ENCODE measurements around the gene AP1G2. TPM values are rescaled to one million over a fixed set of nuclear protein-coding genes. Genes with fewer than 3 reads are reported as not detected.

The AP1G2 gene
- total RNA-seq, 3 donors from 2014 or later: 30.9 to 172 (median 149) TPM

DNA sequence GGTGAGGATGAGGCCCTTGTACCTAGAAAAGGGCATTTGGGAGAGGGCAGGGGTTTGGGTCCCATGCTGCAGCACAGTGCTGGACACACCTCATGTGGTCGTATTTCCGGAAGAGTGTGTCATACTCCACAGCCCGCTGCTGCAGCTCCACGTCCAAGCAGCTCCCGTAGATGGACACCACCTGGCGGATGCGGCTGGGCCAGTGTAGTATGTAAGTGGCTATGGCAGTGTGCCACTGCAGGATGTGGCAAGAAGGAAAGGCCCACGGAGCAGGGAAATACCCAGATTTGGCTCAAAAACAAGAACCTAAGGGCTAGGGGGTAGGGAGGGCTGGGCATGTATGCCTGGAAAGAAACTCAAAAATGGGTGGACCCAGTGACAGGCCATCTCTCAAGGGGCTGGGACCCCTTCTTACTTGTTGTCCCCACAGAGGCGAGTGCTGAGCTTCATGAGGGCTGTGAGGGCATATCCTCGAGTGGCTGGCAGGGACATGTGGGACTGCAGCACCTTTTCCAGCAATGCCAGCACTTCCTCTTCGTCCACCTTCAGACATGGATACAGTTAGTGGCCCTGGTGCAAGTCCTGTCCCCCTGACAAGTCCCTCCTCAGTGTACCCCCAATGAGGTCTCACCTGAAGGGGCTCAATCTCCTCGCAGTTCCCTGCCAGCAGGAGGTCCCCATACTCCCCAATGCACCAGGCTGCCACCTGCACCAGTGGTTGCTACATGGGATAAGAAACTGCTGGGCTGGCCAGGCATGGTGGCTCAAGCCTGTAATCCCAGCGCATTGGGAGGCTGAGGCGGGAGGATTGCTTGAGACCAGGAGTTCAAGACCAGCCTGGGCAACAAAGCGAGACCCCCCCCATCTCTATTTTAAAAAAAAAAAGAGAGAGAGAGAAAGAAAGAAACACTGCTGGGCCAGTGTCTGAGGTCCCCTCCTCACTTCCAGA lies 5.4 kb downstream of the AP1G2 start:
- intact Hi-C loops (cut with DNase I; ENCODE audit: low total_unique reads): loop anchor here (5.0 kb wide), 2 partner anchors 85 to 790 kb away; no protein-coding TSS in a partner anchor
- H3K36me3 ChIP-seq: no peaks in the 10 kb centered on the region

DNA sequence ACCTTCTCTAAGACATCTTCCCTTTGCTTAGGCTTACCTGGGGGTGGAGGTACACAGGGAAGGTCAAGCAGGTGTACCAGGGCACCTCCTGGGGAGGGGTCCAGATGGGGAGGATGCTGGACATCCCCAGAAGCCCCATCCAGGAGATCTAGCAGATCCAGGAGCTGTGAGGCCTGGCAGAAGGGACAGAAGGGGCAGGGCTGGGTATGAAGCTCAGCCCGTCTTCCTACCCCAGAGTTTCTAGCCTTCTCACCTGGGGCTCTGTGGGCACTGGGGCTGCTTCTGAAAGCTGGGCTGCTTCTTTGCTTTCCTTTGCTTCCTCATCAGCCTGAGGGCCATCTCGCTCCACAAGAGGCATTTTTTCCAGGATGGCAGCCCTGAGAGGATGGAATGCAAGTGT lies 6.3 kb downstream of the AP1G2 start:
- Histone ChIP-seq H3K9me3 (no peaks in the 10 kb centered on the region), H3K27ac (peak overlapping the region; percentile 63 to 76), H3K36me3 (no peaks in the 10 kb centered on the region), H3K4me3 (no peak overlapping the region), H3K27me3 (no peaks in the 10 kb centered on the region), H3K4me1 (no peaks in the 10 kb centered on the region)
- no peak for DNase-seq (ENCODE audit: low spot score in 2 of 2)
- intact Hi-C loops (cut with DNase I; ENCODE audit: low total_unique reads): loop anchor here (5.0 kb wide), 2 partner anchors 84 to 791 kb away; no protein-coding TSS in a partner anchor
- TF ChIP-seq POLR2A (IDR thresholded peaks at IDR 0.05) (no peak), POLR2AphosphoS5 (IDR thresholded peaks at IDR 0.05) (no peak)
- TF ChIP-seq, protein P1, sequence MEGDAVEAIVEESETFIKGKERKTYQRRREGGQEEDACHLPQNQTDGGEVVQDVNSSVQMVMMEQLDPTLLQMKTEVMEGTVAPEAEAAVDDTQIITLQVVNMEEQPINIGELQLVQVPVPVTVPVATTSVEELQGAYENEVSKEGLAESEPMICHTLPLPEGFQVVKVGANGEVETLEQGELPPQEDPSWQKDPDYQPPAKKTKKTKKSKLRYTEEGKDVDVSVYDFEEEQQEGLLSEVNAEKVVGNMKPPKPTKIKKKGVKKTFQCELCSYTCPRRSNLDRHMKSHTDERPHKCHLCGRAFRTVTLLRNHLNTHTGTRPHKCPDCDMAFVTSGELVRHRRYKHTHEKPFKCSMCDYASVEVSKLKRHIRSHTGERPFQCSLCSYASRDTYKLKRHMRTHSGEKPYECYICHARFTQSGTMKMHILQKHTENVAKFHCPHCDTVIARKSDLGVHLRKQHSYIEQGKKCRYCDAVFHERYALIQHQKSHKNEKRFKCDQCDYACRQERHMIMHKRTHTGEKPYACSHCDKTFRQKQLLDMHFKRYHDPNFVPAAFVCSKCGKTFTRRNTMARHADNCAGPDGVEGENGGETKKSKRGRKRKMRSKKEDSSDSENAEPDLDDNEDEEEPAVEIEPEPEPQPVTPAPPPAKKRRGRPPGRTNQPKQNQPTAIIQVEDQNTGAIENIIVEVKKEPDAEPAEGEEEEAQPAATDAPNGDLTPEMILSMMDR (IDR thresholded peaks at IDR 0.05): no peak

More for the DNA sequence above, 5.4 kb downstream of the AP1G2 start:
- no peaks in the 10 kb centered on the region for H3K27me3 ChIP-seq
- H3K4me1 ChIP-seq: peaks cover 0 to 4% of the 10 kb centered on the region in 2 donors
- peak in 1 of 2 donors; percentile 73 for DNase-seq (ENCODE audit: low spot score in 2 of 2)
- no peak overlapping the region for H3K4me3 ChIP-seq
- peak overlapping the region; percentile 63 to 76 for H3K27ac ChIP-seq
- H3K9me3 ChIP-seq: no peaks in the 10 kb centered on the region
- no peak for TF ChIP-seq POLR2A (IDR thresholded peaks at IDR 0.05)
- TF ChIP-seq, protein P1 (IDR thresholded peaks at IDR 0.05): no peak
- TF ChIP-seq POLR2AphosphoS5 (IDR thresholded peaks at IDR 0.05): no peak

DNA sequence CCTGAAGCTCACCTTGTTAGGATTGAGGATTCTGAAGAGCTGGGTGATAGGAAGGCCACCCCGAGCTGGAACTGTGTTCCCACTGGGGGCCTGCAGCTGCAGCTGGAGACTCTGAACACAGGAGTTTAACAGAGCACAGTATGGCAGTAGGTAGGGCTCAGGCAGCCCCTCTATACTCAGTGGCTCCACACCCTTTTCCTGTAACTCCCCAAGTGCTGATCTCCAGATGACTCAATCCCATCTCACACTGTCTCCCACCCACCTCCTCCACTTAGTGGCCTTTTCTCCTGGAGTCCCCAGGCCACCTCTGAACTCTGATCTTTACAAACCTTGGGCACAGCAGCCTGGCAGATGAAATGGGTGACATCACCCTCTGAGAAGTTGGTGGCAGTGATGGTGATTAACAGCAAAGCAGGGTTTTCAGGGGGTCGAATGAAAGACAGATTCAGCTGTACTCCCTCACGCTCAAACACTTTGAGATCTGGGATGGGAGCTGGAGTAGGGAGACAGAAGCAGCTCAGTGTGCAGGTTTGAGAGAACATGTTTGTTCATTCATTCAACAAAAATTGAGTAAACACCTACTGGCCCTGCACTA lies 7.6 kb downstream of the AP1G2 start:
- TF ChIP-seq POLR2A (IDR thresholded peaks at IDR 0.05): no peak
- TF ChIP-seq, protein P1 (IDR thresholded peaks at IDR 0.05): no peak
- Histone ChIP-seq H3K4me1 (no peaks in the 10 kb centered on the region), H3K36me3 (no peaks in the 10 kb centered on the region), H3K4me3 (no peak overlapping the region), H3K27me3 (no peaks in the 10 kb centered on the region), H3K9me3 (no peaks in the 10 kb centered on the region), H3K27ac (no peak overlapping the region)
- no peak for DNase-seq (ENCODE audit: low spot score in 2 of 2)
- intact Hi-C loops (cut with DNase I; ENCODE audit: low total_unique reads): loop anchor here (5.0 to 10.0 kb wide), 3 partner anchors 83 to 792 kb away; partner anchors contain the start of genes BCL2L2 and PPP1R3E

DNA sequence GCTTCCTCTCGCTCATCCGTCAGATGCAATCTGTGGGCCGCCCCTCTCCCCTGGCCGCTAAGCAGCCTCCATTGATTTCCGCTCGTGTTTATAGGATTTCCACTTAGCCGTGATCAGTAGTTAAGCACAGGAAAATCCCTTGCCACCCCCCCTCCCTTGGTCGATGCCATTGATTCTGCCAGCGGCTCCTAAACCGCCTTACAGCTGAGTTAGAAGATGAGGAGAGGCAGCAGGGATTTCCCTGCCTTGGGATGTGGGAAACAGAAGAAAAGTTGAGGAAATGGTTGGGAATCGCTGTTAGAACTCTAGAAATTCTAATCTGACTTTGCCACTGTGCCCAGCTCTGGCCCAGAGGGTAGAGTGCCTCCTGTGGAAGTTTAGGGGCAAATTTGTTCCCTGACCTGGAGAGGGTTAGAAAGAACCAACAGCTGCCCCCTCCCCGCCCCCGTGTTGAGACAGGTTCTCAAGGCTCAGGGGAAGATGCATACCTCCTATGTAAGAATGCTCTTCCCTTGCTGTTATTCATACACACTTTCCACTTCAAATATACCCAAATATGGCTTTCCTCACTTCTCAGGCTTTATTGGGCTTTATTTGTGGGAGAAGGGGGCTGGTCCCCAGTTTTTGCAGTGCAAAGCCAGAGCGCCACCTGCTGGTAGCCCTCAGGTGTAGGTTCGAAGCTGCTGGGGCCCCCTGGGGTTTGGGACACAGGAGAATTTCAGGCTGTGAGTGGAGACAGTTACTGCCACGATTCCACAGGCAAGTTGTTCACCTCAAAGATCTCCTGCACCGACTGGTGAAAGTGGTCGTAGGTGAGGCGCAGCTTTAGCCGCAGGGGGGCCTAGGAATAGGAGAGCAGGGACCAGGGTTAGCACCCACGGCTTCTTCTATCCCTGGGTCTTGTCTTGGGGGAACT lies 8.3 kb downstream of the AP1G2 start:
- intact Hi-C loops (cut with DNase I; ENCODE audit: low total_unique reads): loop anchor here (10.0 kb wide), 1 partner anchor 254 kb away; the partner anchor contains the start of genes BCL2L2 and PPP1R3E
- Histone ChIP-seq H3K4me1 (no peaks in the 10 kb centered on the region), H3K36me3 (no peaks in the 10 kb centered on the region), H3K27ac (no peak overlapping the region), H3K9me3 (no peaks in the 10 kb centered on the region), H3K4me3 (no peak overlapping the region), H3K27me3 (no peaks in the 10 kb centered on the region)
- TF ChIP-seq POLR2AphosphoS5 (IDR thresholded peaks at IDR 0.05): no peak
- TF ChIP-seq, protein P1 (IDR thresholded peaks at IDR 0.05): peak; percentile 49 to 56 (median 53)
- no peak for TF ChIP-seq POLR2A (IDR thresholded peaks at IDR 0.05)
- no peak for DNase-seq (ENCODE audit: low spot score in 2 of 2)
